Measurements from ENCODE around the gene ASCC2.

ASCC2 gene

DNA sequence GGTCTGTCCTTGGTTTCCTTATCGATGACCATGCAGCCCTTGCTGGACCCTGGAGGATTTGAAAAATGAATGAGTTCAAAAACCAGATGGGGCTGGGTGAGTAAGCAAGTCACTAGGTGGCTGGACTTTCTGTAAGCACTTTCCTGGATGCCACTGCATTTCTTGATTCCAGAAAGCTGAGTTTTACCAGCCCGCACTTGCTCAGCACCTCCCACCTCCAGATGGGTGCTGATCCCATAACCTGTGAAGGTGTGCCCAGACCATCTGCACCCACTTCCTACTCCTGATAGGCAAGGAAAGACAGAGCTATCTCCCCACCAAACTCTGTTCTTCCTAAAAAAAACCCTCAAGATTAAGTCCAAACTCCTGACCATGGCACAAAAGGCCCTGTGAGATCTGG, 21.1 kb downstream of the ASCC2 start:
- DNase-seq (ENCODE audit: low read depth in 2 of 2): no peak

DNA sequence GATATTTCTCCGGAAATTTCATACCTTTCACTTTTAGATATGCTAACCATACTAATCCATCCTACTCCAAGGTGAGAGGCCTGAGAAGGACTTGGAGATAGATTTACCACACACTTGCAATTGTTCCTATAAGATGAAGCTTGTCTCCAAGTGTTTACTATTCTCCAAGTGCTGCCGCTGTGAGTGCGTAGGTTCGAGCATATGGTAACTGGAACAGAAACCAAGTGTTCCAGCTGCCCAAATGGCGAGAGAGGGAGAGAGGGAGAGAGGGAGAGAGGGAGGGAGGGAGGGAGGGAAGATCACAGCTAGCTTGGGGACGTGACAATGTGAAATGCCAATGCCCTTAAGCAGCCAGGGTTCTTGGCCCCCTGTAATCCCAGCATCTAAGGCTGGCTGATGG, 21.5 kb downstream of the ASCC2 start:
- DNase-seq (ENCODE audit: low read depth in 2 of 2): no peak

DNA sequence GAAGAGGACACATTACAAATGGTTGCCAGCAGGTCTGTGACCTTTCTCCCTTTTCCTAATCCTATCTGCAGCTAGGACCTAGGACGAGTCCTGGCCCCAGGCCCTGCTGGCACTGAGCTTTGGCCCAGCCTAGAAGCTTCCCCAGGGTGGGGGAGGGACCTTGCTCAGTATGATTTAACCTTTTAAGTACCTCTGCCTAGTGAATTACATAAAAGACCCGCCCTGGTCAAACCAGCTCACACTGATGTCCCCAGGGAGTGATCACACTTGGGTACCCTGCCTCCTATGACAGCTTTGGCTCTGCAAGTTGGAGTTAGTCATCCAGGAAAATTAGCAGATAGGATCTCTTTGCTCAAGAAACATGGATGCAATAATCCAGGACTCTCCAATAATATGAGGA, 21.9 kb downstream of the ASCC2 start:
- DNase-seq (ENCODE audit: low read depth in 2 of 2): no peak

DNA sequence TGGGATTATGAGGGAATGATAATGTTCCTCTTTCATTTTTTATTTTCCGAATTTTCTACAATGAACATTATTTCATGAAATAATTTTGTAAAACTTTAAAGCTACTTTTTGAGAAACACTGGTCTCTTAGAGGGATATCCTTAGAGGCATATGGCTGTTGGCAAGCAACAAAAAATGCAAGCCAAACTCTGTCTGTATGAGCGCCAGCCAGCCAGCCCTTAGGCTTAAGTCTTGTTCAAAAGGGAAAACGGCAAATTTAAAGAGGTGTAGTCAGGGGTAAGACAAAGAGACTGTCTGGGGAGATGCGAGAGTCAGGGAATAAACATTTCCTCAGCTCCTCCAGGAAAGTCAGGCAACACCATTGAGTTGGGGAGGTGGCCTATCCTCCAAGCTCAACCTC, 22.5 kb downstream of the ASCC2 start:
- no peak for DNase-seq (ENCODE audit: low read depth in 2 of 2)

DNA sequence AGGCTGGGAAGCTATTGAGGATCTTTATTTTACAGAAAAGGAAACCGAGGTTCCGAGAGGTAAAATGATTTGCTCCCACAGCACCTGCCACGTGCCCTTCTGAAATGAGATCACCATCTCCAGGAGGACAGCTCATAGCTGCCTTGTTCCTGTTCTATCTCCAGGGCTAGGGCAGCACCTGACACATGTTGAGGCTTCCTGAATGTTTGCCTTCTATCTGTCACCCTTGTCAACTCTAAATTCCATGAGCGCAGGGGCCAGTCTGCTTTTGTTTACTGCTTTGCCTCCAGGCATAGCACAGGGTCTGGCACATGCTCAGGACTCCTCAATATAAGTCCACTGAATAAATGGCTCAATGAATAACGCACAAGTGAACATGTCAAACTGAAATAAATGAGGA, 24.1 kb downstream of the ASCC2 start:
- no peak for DNase-seq (ENCODE audit: low read depth in 2 of 2)

DNA sequence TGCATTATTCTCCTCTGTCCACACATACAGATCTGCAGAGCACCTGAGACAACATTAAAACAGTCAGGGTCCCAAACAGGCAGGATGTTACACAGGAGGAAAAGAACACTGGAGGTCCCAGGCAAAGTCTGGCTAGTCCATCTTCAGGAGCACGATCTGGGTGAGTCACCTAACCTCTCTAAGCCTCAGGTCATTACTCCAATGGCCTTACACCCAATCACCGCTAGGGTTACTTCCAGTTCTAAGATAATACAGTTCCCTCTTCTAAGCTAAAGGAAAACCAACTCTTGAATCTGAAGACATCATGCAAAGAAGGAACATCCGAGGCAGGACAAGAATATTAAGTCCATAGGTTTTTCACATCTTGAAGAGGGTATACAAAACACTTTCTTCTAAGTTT, 24.5 kb downstream of the ASCC2 start:
- no peak for DNase-seq (ENCODE audit: low read depth in 2 of 2)

DNA sequence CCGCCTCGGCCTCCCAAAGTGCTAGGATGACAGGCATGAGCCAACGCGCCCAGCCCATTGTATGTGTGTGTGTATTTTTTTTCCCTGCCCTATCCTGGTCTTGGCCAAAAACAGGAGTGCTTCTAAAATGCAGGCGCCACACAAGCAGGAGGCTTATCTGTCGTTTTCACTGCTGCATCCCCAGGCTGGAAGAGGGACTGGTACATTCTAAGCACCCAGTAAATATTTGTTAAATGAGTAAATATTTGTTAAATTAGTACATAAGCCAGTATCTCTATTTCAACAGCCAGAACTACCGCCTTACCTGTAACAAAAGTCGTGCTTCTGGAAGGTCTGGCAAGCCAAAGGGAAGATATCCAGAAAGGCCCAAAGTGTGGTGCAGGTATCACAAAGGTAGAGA, 24.9 kb downstream of the ASCC2 start:
- DNase-seq (ENCODE audit: low read depth in 2 of 2): no peak

DNA sequence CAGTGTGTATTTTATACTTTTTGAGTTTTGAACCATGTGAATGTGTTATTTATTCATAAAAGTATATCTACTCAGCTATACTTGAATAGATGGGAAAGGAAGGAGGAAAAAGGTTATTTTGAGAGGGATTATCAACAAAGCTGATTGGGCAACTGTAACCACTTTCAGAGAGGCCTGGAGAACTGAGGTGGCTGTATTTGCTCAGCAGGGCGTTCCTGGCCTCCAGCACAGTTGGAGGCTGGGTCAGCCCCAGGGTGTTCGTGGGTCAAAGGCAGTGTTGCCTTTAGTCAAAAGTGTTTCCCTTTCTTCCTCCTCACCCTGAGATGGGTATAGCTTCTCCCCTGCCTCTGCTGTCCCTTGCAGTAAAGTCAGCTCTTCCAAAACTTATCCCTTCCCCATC, 26.7 kb downstream of the ASCC2 start:
- no peak for DNase-seq (ENCODE audit: low read depth in 2 of 2)

DNA sequence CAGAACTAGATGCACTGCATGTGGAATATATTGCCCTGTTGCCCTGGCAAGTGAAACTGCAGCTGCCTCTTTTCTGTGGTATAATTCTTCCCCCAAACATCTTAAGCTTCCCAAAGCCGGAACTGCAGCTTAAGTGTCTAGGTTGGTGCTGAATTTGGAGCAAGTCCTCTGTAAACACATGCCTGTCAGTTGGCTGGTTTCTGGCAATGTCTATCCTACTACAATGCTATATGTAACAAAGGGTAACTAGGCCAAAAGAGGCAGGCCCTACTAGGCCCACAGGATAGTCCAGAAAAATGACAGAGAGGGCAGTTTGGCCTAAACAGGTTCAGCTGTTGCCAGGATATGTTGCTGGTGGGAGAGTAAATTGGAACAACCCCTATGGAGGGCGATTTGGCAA, 27.9 kb downstream of the ASCC2 start:
- no peak for DNase-seq (ENCODE audit: low read depth in 2 of 2)

DNA sequence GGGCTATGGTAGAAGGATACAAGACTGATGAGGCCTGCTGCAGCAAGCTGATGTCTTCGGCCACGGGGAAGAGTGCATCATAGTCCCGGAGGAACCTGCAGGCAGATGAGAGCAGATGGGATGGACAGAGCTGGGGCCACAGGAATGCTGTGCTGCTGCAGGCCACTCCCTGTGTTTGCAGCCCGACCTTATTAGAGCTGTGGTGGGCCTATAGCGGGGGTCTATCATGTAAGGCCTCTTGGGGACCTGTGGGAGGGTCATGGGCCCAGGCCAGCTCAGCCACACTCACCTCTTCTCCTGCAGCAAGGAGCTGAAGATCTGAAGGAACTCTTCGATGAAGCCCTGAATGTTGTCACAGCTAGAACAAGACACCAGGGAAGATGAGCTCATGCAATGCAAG, 31.9 kb downstream of the ASCC2 start:
- DNase-seq (ENCODE audit: low read depth in 2 of 2): no peak

DNA sequence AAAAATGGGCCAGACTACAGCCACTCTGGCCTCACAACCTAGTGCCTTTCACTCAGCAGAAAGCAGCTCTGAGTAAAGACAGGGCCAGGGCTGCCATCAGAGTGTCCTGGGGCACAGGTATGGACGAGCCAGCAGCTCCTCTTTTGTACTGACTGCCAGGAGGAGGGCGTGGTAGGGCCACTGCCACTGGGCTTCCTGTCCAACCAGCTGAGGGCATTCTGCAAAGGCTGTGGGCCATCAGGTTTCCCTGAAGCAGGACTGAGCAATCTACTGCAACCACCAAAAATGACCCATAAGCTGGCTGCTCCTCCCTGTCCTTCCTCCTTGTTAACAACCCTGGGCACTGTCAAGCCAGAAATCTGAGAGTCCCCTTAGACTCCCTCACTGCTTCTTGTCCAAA, 33.1 kb downstream of the ASCC2 start:
- no peak for DNase-seq (ENCODE audit: low read depth in 2 of 2)

DNA sequence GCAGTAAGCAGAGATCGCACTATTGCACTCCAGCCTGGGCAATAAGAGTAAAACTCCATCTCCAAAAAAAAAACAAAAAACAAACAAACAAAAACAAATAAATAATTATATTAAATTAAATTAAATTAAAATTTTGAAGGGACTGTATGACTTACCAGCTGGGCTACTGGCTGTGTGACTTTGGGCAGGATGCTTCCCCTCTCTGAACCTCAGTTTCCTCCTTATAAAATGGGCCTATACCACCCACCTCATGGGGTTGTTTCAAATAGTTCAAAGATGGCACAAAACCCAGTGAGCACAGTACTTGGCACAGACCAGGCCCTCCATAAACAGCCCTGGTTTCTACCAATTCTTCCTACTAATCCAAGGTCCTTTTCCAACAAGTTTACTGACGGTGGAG, 34.9 kb downstream of the ASCC2 start:
- no peak for DNase-seq (ENCODE audit: low read depth in 2 of 2)

DNA sequence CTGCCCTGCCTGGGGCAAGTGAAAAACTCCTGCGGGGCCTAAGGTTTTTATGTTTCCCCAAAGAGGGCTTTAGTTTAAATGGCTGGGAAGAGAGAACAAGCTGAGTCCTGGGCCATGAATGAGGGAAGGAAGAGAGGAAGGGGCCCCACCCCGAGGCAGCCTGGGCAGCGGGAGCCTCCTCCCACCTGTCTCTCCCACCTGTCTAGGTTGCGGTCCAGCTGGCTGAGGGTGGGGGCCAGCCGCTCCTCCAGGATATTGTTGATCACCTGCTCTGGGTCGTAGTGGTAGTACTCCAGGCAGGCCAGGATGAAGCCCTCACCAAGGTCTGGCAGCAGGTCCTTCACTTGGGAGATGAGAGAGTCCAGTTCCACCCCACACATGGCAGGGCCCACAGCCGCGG, 36.3 kb downstream of the ASCC2 start:
- no peak for DNase-seq (ENCODE audit: low read depth in 2 of 2)

DNA sequence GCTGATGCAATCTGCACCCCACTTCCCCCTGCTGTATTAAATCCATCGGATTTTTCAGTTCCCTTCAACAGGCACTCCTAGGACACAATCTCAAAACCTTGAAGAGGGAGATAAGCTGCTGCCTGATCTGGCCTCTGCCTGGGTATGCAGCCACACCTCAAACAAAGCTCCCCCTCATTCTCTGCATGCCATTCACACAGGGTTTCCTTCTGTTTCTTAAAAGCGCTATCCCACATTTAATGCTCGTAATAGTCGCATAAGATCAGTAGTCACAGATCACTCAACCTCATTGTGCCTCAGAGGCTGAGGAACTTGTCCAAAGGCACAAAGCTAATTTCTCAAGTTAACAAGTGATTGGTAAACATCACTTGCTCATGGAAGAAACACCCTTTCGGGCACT, 36.9 kb downstream of the ASCC2 start:
- no peak for DNase-seq (ENCODE audit: low read depth in 2 of 2)

DNA sequence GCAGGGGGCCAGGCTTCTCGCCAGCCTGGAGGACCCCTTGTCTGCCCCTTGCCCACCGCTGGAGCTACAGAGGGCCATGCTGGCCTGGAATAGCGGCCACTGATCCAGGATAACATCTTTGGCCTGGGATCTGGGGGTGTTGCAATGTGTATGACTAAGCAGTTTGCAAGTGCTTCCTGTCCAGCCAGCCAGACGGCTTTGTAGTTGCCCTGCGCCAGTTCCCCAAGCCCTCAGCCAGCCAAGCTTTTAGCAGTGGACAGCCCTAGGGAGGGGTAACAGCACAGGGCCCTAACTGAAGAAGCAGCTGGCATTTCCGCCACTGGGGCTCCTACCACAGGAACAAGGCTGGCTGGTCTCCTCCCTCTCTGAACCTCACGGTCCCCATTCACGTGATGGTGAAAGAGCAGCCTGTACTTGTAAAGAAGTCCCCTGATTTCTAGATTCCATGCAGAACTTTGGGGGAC, 38.8 kb downstream of the ASCC2 start:
- DNase-seq (ENCODE audit: low read depth in 2 of 2): no peak

DNA sequence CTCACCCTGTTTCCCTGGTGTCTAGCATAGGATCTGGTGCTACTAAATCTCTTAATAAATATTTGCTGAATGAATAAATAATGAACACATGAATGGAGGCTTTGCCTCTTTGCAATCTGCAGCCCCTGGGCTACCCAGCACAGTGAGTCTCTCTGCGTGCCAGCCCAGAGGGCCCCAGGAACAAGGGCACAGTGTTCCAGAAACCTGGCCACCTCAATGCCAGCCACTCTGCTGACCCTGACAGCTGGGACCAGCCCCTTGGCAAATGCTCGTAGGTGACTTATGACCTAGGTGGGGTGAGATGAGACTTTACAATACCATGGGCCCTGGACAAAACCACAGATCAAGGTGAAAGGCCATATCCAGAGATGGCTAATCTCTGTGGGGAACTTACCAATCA, 39.3 kb downstream of the ASCC2 start:
- DNase-seq (ENCODE audit: low read depth in 2 of 2): no peak

DNA sequence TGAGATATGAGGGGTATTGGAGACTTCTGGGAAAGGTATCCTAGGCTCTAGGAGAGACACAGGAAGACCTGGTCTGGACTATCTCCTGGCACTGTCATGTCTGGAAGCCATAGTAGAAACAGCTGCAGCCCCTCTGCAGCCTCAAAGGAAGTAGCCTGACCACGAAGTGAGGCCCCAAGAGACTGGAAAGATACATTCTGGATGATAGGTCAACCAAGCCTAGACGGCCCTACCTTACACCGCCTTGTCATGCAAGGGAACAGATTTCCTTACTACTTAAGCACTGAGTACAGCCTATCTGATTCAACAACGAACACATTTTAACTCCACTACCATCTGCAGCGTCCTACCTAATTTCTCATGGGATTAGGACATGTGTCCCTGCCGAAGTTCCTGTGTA, 39.8 kb downstream of the ASCC2 start:
- no peak for DNase-seq (ENCODE audit: low read depth in 2 of 2)

DNA sequence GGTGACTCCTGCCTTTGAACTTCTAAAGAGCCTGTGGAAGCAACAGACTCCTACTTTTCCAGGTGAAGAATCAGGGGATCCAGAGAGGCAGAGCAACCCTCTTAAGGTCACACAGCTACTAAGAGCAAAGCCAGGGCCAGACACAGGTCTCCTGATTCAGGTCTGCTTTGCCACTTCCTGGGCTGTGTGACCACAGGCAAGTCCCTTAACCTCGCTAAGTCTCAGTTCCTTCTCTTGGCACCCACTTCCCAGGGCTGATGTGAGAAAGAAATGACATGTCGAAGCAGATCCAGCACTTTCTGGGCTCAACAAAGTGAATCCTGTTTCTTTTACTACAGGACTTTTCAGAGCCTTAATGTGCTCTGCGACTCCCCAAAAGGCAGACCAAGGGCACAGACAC, 40.7 kb downstream of the ASCC2 start:
- DNase-seq (ENCODE audit: low read depth in 2 of 2): no peak

DNA sequence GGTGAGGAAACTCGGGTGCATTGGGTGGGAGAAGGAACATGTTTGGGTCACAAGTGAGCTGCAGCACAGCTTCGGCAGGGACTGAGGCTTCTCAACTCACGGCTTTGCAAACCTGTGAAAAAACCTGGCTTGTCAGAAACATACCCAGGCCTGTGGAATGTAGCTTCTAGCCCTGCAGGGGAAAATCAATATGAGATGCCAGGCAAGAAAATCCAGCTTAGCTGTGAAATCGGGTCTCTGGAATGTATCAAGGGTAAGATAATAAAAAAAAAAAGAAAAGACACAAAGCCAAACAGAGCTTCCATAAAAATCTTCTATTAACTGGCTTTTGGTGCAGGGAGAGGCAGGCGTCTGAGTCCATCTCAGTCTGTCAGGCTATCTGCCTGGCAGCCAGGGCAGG, 42.4 kb downstream of the ASCC2 start:
- DNase-seq (ENCODE audit: low read depth in 2 of 2): no peak

DNA sequence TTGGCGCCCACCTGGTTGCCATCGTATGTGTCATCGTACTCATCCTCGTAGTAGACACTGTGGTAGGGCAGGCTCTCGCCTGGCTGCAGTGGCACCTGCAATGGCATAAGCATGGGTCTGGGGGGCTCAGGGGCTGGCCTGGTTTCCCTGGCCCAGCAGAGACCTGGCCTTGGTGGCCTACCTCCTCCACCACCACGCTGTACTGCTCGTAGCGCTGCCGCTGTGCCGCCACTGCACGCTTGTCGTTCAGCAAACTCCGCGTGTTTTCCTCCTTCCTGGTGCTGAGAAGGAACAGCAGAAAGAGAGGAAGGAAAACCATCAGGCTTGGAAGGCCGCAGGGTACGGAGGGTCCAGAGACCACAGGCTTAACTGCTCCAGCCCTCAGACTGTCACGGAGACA, 44.7 kb downstream of the ASCC2 start:
- DNase-seq (ENCODE audit: low read depth in 2 of 2): no peak

DNA sequence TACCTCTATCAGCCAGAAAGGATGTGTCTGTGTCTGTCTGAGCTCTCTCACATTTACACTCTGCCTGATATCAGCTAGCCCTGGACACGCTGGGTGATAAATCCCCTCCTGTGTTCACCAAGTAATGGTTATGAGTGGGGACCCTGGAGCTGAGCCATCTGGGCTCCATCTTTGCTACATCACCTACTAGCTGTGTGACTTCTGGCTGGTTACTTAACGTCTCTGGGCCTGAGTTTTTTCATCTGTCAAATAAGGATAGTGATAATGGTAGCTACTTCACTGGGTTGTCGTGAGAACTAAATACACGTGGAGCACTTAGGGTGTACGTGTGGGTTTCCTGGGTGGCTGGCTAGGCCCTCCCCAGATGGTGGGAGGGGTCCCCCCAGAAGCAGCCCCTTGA, 48.0 kb downstream of the ASCC2 start:
- no peak for DNase-seq (ENCODE audit: low read depth in 2 of 2)

DNA sequence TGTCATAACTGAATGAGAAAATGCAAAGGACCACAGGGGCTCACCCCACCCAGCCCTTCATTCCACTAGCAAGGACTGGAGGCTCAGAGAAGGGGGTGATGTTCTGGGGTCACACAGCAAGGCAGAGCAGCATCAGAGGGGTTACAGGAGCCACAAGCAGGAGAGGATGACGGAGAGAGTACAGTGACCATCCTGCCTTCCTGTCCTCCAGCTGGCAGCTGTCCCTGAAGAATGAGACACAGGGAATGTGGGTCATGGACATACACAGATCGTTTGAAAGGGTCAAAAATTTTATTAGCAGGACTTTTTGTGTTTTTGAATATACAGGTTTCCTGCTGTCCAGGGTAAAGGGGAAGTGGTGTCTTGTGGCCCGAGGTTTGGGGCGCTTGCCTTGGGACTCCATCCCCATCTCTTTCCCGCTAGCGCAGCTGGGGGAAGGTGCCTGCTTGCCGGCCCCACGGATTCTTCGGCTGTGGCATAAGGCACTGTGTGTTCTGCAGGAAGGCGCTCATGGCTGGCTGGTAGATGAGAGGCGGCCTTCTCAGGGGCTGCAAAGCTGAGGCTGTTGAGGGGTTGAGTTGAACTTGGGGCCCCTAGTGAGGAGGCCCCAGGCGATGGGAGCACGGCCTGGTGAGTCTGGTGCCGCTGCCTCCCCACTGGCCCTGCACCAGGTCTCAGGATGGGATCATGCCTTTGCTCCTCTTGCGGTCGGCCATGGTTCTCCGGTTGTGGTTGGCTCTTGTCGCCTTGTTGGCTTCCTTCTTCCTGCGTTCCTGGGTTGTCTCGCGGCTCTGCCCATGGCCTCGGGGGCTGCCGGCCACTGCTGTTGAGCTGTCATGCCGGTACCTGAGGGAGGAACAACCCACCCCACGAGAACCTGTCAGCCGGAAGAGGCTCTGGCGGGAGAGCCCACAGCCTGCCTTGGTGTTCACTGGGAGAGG, 49.5 kb downstream of the ASCC2 start:
- no peak for DNase-seq (ENCODE audit: low read depth in 2 of 2)

DNA sequence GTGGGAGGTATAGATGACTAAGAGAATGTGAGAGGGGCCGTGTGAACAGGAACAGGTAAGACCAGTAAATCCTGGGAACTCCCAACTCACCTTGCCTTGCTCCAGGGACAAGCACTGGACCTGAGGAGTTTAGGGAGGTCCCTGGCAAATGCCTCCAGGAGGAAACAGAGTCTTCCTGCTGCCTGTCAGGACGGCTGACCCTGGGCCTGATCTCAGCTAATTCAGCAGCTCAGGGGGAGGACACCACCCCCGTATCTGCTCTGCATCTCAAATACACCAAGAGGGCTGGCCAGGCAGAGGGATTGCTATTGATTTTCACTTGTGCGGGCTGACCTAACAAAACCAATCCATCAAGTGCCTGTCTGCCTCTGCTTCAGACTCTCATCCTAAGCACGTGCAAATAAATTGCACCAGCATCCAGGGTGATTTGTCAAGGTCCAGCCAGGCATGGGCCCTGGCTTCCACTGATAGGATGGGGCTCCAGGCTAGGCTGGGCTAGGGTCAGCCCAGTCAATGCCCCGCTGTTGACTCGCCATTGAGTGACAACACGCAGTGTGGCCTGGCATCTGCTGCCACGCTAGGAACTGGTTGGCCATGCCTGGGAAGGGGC, 50.6 kb downstream of the ASCC2 start:
- DNase-seq (ENCODE audit: low read depth in 2 of 2): no peak

DNA sequence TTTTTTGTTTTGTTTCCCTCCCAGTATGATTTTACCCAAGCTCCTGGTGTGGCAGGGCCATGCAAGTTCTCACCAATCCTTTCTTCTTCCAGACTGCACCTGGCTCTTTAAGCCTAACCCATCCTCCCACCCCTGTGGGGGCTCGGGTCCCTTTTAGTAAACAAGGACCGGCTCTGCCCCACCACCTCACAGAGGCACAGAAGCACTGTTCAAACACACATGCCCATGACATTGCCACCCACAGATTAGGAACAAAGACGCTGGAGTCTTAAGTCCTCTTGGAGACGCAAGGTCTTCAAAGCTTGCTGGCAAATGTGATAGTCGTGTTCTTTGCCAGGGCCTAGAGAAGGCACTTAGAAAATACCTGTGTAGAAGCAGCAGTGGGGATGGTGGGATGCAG, 52.0 kb downstream of the ASCC2 start:
- no peak for DNase-seq (ENCODE audit: low read depth in 2 of 2)
